HepG2 (cell line): Measurements from ENCODE around the gene GYG1. TPM values are rescaled to one million over a fixed set of nuclear protein-coding genes. Genes with fewer than 3 reads are reported as not detected.

ENCODE experiments used
- ATF6 ChIP-seq: sonication (generic); formaldehyde crosslinking; conservative IDR thresholded peaks from 2 replicates; pipeline ENCODE4 v1.4.0; 2020; ENCODE audit warnings: missing genetic modification reagents
- CREBL2 ChIP-seq: sonication (generic); formaldehyde crosslinking; IDR thresholded peaks from 2 replicates; pipeline ENCODE4 v1.8.1; 2023; ENCODE audit warnings: missing genetic modification reagents, mild to moderate bottlenecking, borderline replicate concordance
- ETS1 ChIP-seq: sonication (generic); formaldehyde crosslinking; IDR thresholded peaks from 2 replicates; pipeline ENCODE4 v1.4.0; 2020; ENCODE audit warnings: missing genetic modification reagents
- HMGXB3 ChIP-seq: sonication (generic); formaldehyde crosslinking; IDR thresholded peaks from 2 replicates; pipeline ENCODE4 v1.4.0; 2020; ENCODE audit warnings: missing genetic modification reagents, borderline replicate concordance
- polyA plus RNA-seq, 8 experiments: library from polyadenylated mRNA; depleted of rRNA in 3 of 8; stranded (reverse) in 7 of 8; unstranded in 1 of 8; fragments of >200 nt; fragmentation: Illumina TruSeq in 4 of 8; extraction: Trizol in 4 of 8; gene quantifications; 2 replicates each; pipeline versions ENCODE4 v1.2.1 to v1.2.3, GENCODE V29; 2011 to 2016; ENCODE audit warnings: low read depth in 4 of 8, missing spikeins in 1 of 8, mixed read lengths in 1 of 8; ENCODE audit not compliant: insufficient read depth in 1 of 8
- total RNA-seq, 5 experiments: library from RNA; depleted of rRNA; stranded (reverse); fragments of >200 nt; fragmentation: Illumina TruSeq; extraction: Trizol; gene quantifications; 2 replicates each; pipeline ENCODE4 v1.2.3, GENCODE V29; 2016; ENCODE audit warnings: low read depth in 1 of 5

GYG1 gene
- total and polyA plus RNA-seq, 2 of the 13 experiments (the other 11 are each of a cell fraction or from before 2014, with no cell fraction given) = 15.7 to 28.1 TPM

- TF ChIP-seq CREBL2 (no peak), ATF6 (no peak), ETS1 (CRISPR knock-in tag) (no peak), HMGXB3 (no peak)
Observed at GRCh38 chr3:149016242-149016641, 24.9 kb downstream of the GYG1 start (continued).
